Panc1 (cell line): Measurements from ENCODE around the gene BMAL1. TPM values are rescaled to one million over a fixed set of nuclear protein-coding genes. Genes with fewer than 3 reads are reported as not detected.
A peak's percentile ranks its signal among the peaks of the same experiment; 100 is the strongest.

ENCODE experiments used
- ATAC-seq: fragments of 200-7000 bp; cut with Tn5 transposase; 2 replicates; pipeline ENCODE4 v1.9.1; 2020; ENCODE audit warnings: mild to moderate bottlenecking, moderate library complexity
- BruUV-seq: library from RNA; stranded (reverse); fragments of 400-500 nt; replicated peaks from 2 replicates; lab custom pipeline; 2021; lab: Mats Ljungman, UMichigan
- CTCF ChIA-PET: fragments of 300-600 bp; sonication (Branson Sonifier 250); formaldehyde crosslinking; loops from one replicate; lab custom pipeline; 2022; ENCODE audit warnings: antibody characterized with exemption; lab: Charles Lee
- POLR2A ChIA-PET: fragments of 300-600 bp; sonication (Branson Sonifier 250); formaldehyde crosslinking; loops from one replicate; lab custom pipeline; 2022; ENCODE audit warnings: antibody characterized with exemption; lab: Charles Lee
- DNase-seq: peaks from one replicate; pipeline ENCODE4 v3.0.0-alpha.2; 2010; ENCODE audit warnings: low read depth, low spot score
- H3K27ac ChIP-seq: 2 replicates; pipeline ENCODE4 v1.5.1; 2011; ENCODE audit warnings: mild to moderate bottlenecking, low read length, inconsistent platforms
- H3K27me3 ChIP-seq: fragments of 200-500 bp; sonication (Bioruptor generic); 2 replicates; pipeline ENCODE4 v1.6.0; 2014; ENCODE audit warnings: low read length, inconsistent platforms; ENCODE audit not compliant: control insufficient read depth, insufficient read depth
- H3K36me3 ChIP-seq: fragments of 200-500 bp; sonication (Bioruptor generic); 2 replicates; pipeline ENCODE4 v1.5.1; 2014; ENCODE audit warnings: inconsistent platforms, mild to moderate bottlenecking, low read length, moderate library complexity; ENCODE audit not compliant: control insufficient read depth, insufficient read depth
- H3K4me1 ChIP-seq: 2 replicates; pipeline ENCODE4 v1.5.1; 2011; ENCODE audit warnings: inconsistent platforms, mild to moderate bottlenecking, low read length, moderate library complexity; ENCODE audit not compliant: control insufficient read depth, insufficient read depth
- H3K4me3 ChIP-seq, 2 experiments: 2 replicates each; pipeline ENCODE4 v1.5.1; 2011 to 2012; ENCODE audit warnings: low read depth in 2 of 2, low read length in 2 of 2, mild to moderate bottlenecking in 2 of 2, inconsistent platforms in 1 of 2, moderate library complexity in 1 of 2
- H3K9me3 ChIP-seq: fragments of 200-500 bp; sonication (Bioruptor generic); 2 replicates; pipeline ENCODE4 v1.5.1; 2014; ENCODE audit warnings: low read depth, mild to moderate bottlenecking, inconsistent platforms, low read length, moderate library complexity; ENCODE audit not compliant: control insufficient read depth, insufficient read depth
- CTCF ChIP-seq: fragments of 450-650 bp; IDR thresholded peaks from 2 replicates; pipeline ENCODE4 v1.5.1; 2017; ENCODE audit warnings: mild to moderate bottlenecking
- POLR2AphosphoS5 ChIP-seq: IDR thresholded peaks from 2 replicates; pipeline ENCODE4 v1.6.1; 2012; ENCODE audit warnings: mild to moderate bottlenecking, low read depth, low read length, moderate library complexity
- REST ChIP-seq, 2 experiments: IDR thresholded peaks; 2 replicates each; pipeline ENCODE4 v1.6.1; 2011 to 2012; ENCODE audit warnings: low read depth in 2 of 2, control low read depth in 1 of 2, low read length in 1 of 2, mild to moderate bottlenecking in 1 of 2, moderate library complexity in 1 of 2; ENCODE audit not compliant: insufficient read depth in 1 of 2
- SIN3A ChIP-seq: IDR thresholded peaks from 2 replicates; pipeline ENCODE4 v1.6.1; 2012; ENCODE audit warnings: low read depth, mild to moderate bottlenecking, low read length, moderate library complexity, borderline replicate concordance; ENCODE audit not compliant: insufficient read depth
- TCF7L2 ChIP-seq: IDR thresholded peaks from 2 replicates; pipeline ENCODE4 v1.6.1; 2011; ENCODE audit warnings: mild to moderate bottlenecking, low read depth, low read length, inconsistent platforms
- in situ Hi-C: cut with HindIII; loops from 2 replicates; pipeline ENCODE4 v1.10.0; 2016; ENCODE audit warnings: low sequenced_read_pairs, low pct_unique_long_range_greater_than_20kb
- intact Hi-C: fragments of 100-400 bp; cut with micrococcal nuclease; formaldehyde crosslinking; loops from one replicate; pipeline ENCODE4 v1.10.0; 2022; ENCODE audit not compliant: unreplicated experiment
- total RNA-seq: library from RNA; stranded (reverse); gene quantifications from one replicate; pipeline ENCODE4 v1.2.1, GENCODE V29; 2021; ENCODE audit not compliant: unreplicated experiment

Gene BMAL1
- total RNA-seq, 1 experiment from 2014 or later: 9.3 TPM

- Histone ChIP-seq H3K36me3 (no peaks in the 10 kb centered on the region), H3K4me3 (peak overlapping the region; percentile 10 to 35; a peak in 3 of 4 replicates), H3K9me3 (no peaks in the 10 kb centered on the region), H3K27me3 (no peaks in the 10 kb centered on the region), H3K4me1 (peaks cover 22% of the 10 kb centered on the region; the same call in 1 of the 2 replicates), H3K27ac (peak overlapping the region; percentile 61; the same call in 1 of the 2 replicates)
- POLR2A ChIA-PET: no interaction called here
- intact Hi-C loops (no loop called here), in situ Hi-C loops (no loop called here)
- peak; percentile 55 for DNase-seq
- no TSS peak for BruUV-seq
- peak; percentile 69 for ATAC-seq
- CTCF ChIA-PET: no interaction called here
- no peak for TF ChIP-seq SIN3A
- no peak for TF ChIP-seq REST (IDR thresholded peaks at IDR 0.05; ENCODE audit: insufficient read depth in 1 of 2, low read depth in 2 of 2, low read length in 1 of 2)
- no peak for TF ChIP-seq POLR2AphosphoS5
- no peak for TF ChIP-seq TCF7L2
- TF ChIP-seq CTCF: no peak
Observed at GRCh38 chr11:13338427-13339069, 61.0 kb downstream of the BMAL1 start.

- no peaks in the 10 kb centered on the region for H3K27me3 ChIP-seq
- peak; percentile 57 for DNase-seq
- in situ Hi-C loops (no loop called here), intact Hi-C loops (no loop called here)
- H3K27ac ChIP-seq: peak overlapping the region; percentile 61; the same call in 1 of the 2 replicates
- ATAC-seq: peak; percentile 59
- H3K4me1 ChIP-seq: peaks cover 22% of the 10 kb centered on the region; the same call in 1 of the 2 replicates
- no peaks in the 10 kb centered on the region for H3K36me3 ChIP-seq
- TF ChIP-seq SIN3A (no peak), TCF7L2 (no peak), REST (IDR thresholded peaks at IDR 0.05; ENCODE audit: insufficient read depth in 1 of 2, low read depth in 2 of 2, low read length in 1 of 2) (no peak), POLR2AphosphoS5 (no peak), CTCF (no peak)
- no peaks in the 10 kb centered on the region for H3K9me3 ChIP-seq
- CTCF ChIA-PET: no interaction called here
- no TSS peak for BruUV-seq
- no peak overlapping the region for H3K4me3 ChIP-seq
- POLR2A ChIA-PET: no interaction called here
Observed at GRCh38 chr11:13339195-13340153, 61.9 kb downstream of the BMAL1 start.
